Left lobe of liver (tissue), 2 donors: ENCODE results near the gene XKR7. TPM values are rescaled to one million over a fixed set of nuclear protein-coding genes. Genes with fewer than 3 reads are reported as not detected.

Experiments used
- ATAC-seq: fragments of 200-7000 bp; cut with Tn5 transposase; one replicate; pipeline ENCODE4 v1.9.1; 2020; ENCODE audit warnings: mild to moderate bottlenecking, moderate library complexity
- DNase-seq: peaks from one replicate; pipeline ENCODE4 v3.0.0-alpha.2; 2020; ENCODE audit warnings: low spot score
- total RNA-seq: library from RNA; stranded (reverse); gene quantifications from one replicate; pipeline ENCODE4 v1.2.1, GENCODE V29; 2021
- donor health status: DM: no; HTN: no; CAD: no; lungs with moderate emphysema.
- donor health status: DM: no; HTN: yes; CAD: no.

The XKR7 gene
- total RNA-seq, 1 donor from 2014 or later = not detected

- DNase-seq = no peak
- no peak for ATAC-seq
These were observed 7.9 kb downstream of the XKR7 start for GRCh38 chr20:31975874-31976273.

- no peak for ATAC-seq
- DNase-seq = no peak
These were observed 9.1 kb downstream of the XKR7 start for GRCh38 chr20:31977080-31977479.

GRCh38 chr20:31979713-31980426, 11.9 kb downstream of the XKR7 start:
- ATAC-seq (no peak), DNase-seq (no peak)

- no peak for ATAC-seq
- DNase-seq = no peak
These were observed 13.8 kb downstream of the XKR7 start for GRCh38 chr20:31981784-31982183.

GRCh38 chr20:31984981-31985471, 17.1 kb downstream of the XKR7 start:
- ATAC-seq (no peak), DNase-seq (no peak)

GRCh38 chr20:31987744-31988143, 19.8 kb downstream of the XKR7 start:
- DNase-seq = no peak
- ATAC-seq = peak; percentile 70

- no peak for ATAC-seq
These were observed 20.6 kb downstream of the XKR7 start for GRCh38 chr20:31988430-31989015.

GRCh38 chr20:31989030-31989645, 21.2 kb downstream of the XKR7 start:
- no peak for DNase-seq
- no peak for ATAC-seq

More at GRCh38 chr20:31988430-31989015, 20.6 kb downstream of the XKR7 start:
- DNase-seq = no peak

- ATAC-seq (no peak), DNase-seq (no peak)
These were observed 22.8 kb downstream of the XKR7 start for GRCh38 chr20:31990641-31991338.

GRCh38 chr20:31991339-31991705, 23.4 kb downstream of the XKR7 start:
- DNase-seq = no peak
- no peak for ATAC-seq

- DNase-seq (no peak), ATAC-seq (no peak)
These were observed 24.1 kb downstream of the XKR7 start for GRCh38 chr20:31992086-31992485.

- ATAC-seq (no peak), DNase-seq (no peak)
These were observed 29.0 kb downstream of the XKR7 start for GRCh38 chr20:31996996-31997395.

GRCh38 chr20:31998246-31998645, 30.3 kb downstream of the XKR7 start:
- DNase-seq (no peak), ATAC-seq (no peak)

- ATAC-seq = no peak
- no peak for DNase-seq
These were observed 35.4 kb downstream of the XKR7 start for GRCh38 chr20:32003325-32003724.

GRCh38 chr20:32004963-32005362, 37.0 kb downstream of the XKR7 start:
- no peak for DNase-seq

GRCh38 chr20:32006053-32006452, 38.1 kb downstream of the XKR7 start:
- DNase-seq (no peak), ATAC-seq (no peak)

More at GRCh38 chr20:32004963-32005362, 37.0 kb downstream of the XKR7 start:
- no peak for ATAC-seq

- no peak for DNase-seq
- no peak for ATAC-seq
These were observed 39.2 kb downstream of the XKR7 start for GRCh38 chr20:32006841-32007786.

- DNase-seq (peak; percentile 49), ATAC-seq (peak; percentile 76)
These were observed 40.1 kb downstream of the XKR7 start for GRCh38 chr20:32007787-32008616.

GRCh38 chr20:32009564-32009963, 41.6 kb downstream of the XKR7 start:
- DNase-seq (no peak), ATAC-seq (no peak)
